ENCODE results near the gene RXRA. TPM values are rescaled to one million over a fixed set of nuclear protein-coding genes. Genes with fewer than 3 reads are reported as not detected.
A peak's percentile ranks its signal among the peaks of the same experiment; 100 is the strongest.
"Not testable (repeated sequence)": the region's sequence is repeated elsewhere in the genome, so short reads cannot be mapped to it uniquely, and the experiment has no call there.

The RXRA gene
- total and polyA plus RNA-seq, 7 donors: 37.7 to 192 (median 139) TPM

- no peak for TF ChIP-seq CTCF (IDR thresholded peaks at IDR 0.05)
- Histone ChIP-seq H3K9me3 (no peaks in the 10 kb centered on the region), H3K27ac (no peak overlapping the region), H3K4me1 (no peaks in the 10 kb centered on the region), H3K36me3 (ENCODE audit: insufficient read depth in 1 of 2, low read depth in 1 of 2) (no peaks in the 10 kb centered on the region), H3K4me3 (no peak overlapping the region), H3K27me3 (ENCODE audit: insufficient read depth in 3 of 3, low read length in 2 of 3) (no peaks in the 10 kb centered on the region)
- intact Hi-C loops (cut with DNase I): loop anchor here in 1 of 2 donors (5.0 kb wide), 1 partner anchor 1190 kb away; a partner anchor contains a TSS
- 64 to 75% (median 65%) methylated on average over 15 of the region's 15 CpGs for WGBS, 3 donors
- ATAC-seq (peak in 2 of 4 donors; percentile 21 to 39), DNase-seq (peak; percentile 13 to 60)
These were observed 19.3 kb upstream of the RXRA start for GRCh38 chr9:134306636-134307600.

GRCh38 chr9:134307674-134308638 lies 18.3 kb upstream of the RXRA start:
- no peaks in the 10 kb centered on the region for H3K4me1 ChIP-seq
- WGBS, 3 donors: 91 to 93% (median 93%) methylated on average over 17 of the region's 17 CpGs
- peak; percentile 3 to 18 for DNase-seq
- no peaks in the 10 kb centered on the region for H3K27me3 ChIP-seq (ENCODE audit: insufficient read depth in 3 of 3, low read length in 2 of 3)
- intact Hi-C loops (cut with DNase I): loop anchor here in 1 of 2 donors (5.0 kb wide), 1 partner anchor 1189 kb away; a partner anchor contains a TSS
- H3K9me3 ChIP-seq: no peaks in the 10 kb centered on the region
- ATAC-seq: no peak
- no peak overlapping the region for H3K27ac ChIP-seq
- H3K36me3 ChIP-seq (ENCODE audit: insufficient read depth in 1 of 2, low read depth in 1 of 2): no peaks in the 10 kb centered on the region
- H3K4me3 ChIP-seq: no peak overlapping the region
- no peak for TF ChIP-seq CTCF (IDR thresholded peaks at IDR 0.05)

DNA sequence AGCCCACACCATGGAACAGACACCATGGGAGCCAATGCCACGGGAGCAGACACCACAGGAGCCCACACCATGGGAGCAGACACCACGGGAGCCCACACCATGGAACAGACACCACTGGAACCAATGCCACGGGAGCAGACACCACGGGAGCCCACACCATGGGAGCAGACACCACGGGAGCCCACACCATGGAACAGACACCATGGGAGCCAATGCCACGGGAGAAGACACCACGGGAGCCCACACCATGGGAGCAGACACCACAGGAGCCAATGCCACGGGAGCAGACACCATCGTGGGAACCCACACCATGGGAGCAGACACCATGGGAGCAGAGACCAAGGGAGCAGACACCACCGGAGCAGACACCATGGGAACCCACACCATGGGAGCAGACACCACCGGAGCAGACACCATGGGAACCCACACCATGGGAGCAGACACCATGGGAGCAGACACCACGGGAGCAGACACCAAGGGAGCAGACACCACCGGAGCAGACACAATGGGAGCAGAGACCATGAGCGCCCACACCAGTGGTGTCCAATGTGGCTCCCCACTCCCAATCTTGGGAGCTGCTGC lies 17.5 kb upstream of the RXRA start:
- not testable (repeated sequence) for H3K4me3 ChIP-seq; H3K9me3 ChIP-seq; H3K4me1 ChIP-seq; ATAC-seq; H3K36me3 ChIP-seq (ENCODE audit: insufficient read depth in 1 of 2, low read depth in 1 of 2); H3K27ac ChIP-seq; H3K27me3 ChIP-seq (ENCODE audit: insufficient read depth in 3 of 3, low read length in 2 of 3)
- DNase-seq: peak; percentile 6 to 20
- 91 to 93% (median 91%) methylated on average over 14 of the region's 14 CpGs for WGBS, 3 donors
- intact Hi-C loops (cut with DNase I): loop anchor here in 1 of 2 donors (5.0 kb wide), 1 partner anchor 1189 kb away; a partner anchor contains a TSS

DNA sequence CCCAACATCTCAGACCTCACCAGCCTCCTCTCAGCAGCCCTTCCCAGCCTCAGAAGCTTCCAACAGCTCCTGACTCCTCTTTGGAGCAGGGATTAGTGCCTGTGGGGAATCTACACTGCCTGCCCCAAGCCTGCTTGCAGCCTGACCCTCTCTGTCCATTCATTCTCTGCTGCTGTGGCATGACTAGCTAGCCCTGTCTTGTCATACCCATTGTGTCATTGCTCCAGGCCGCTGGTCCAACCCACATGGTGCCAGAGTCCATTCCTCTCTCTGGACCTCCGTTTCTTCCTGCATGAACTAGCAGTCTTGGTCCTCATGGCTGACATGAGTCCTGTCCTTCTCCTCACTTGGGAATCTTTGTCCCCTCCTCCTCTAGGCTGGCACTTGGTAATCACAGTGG lies 12.8 kb upstream of the RXRA start:
- ATAC-seq (no peak), DNase-seq (peak in 1 of 2 donors; percentile 19)
- no peak overlapping the region for H3K27ac ChIP-seq
- TF ChIP-seq CTCF (IDR thresholded peaks at IDR 0.05): no peak
- H3K4me3 ChIP-seq: no peak overlapping the region
- H3K4me1 ChIP-seq: peaks cover 4% of the 10 kb centered on the region
- no peaks in the 10 kb centered on the region for H3K27me3 ChIP-seq (ENCODE audit: insufficient read depth in 3 of 3, low read length in 2 of 3)
- intact Hi-C loops (cut with DNase I): no loop called here
- H3K9me3 ChIP-seq: no peaks in the 10 kb centered on the region
- WGBS, 3 donors: 88 to 92% (median 88%) methylated on average over 2 of the region's 2 CpGs
- H3K36me3 ChIP-seq (ENCODE audit: insufficient read depth in 1 of 2, low read depth in 1 of 2): no peaks in the 10 kb centered on the region

All from psoas muscle (tissue), 8 donors.